Bronchial epithelial cell (primary cell): ENCODE results near the gene ATG5. TPM values are rescaled to one million over a fixed set of nuclear protein-coding genes. Genes with fewer than 3 reads are reported as not detected.

Experiments
- DNase-seq: peaks from one replicate; pipeline ENCODE4 v3.0.0-alpha.2; 2010; ENCODE audit warnings: low read depth
- FAIRE-seq: peaks from 2 replicates; lab custom pipeline; 2011; peaks lifted over from hg19 to GRCh38; lab: Jason Lieb, UNC
- H3K27me3 ChIP-seq: 2 replicates; pipeline ENCODE4 v1.5.1; 2011; ENCODE audit warnings: low read length; ENCODE audit not compliant: control insufficient read depth, insufficient read depth
- H3K36me3 ChIP-seq: 2 replicates; pipeline ENCODE4 v1.5.1; 2011; ENCODE audit warnings: low read length; ENCODE audit not compliant: control insufficient read depth, insufficient read depth
- H3K4me3 ChIP-seq: 2 replicates; pipeline ENCODE4 v1.5.1; 2011; ENCODE audit warnings: mild to moderate bottlenecking, low read depth, low read length, control low read depth
- CTCF ChIP-seq: IDR thresholded peaks from 2 replicates; pipeline ENCODE4 v1.5.1; 2011; ENCODE audit warnings: mild to moderate bottlenecking, moderate library complexity, low read length, control low read depth, inconsistent platforms; ENCODE audit not compliant: insufficient read depth, severe bottlenecking
- total RNA-seq: library from RNA; depleted of rRNA; stranded (reverse); fragments of >200 nt; gene quantifications from 2 replicates; pipeline ENCODE4 v1.2.1, GENCODE V29; 2014

The ATG5 gene
- total RNA-seq, 1 donor from 2014 or later: 56.6 TPM

- Histone ChIP-seq H3K4me3 (no peak overlapping the region), H3K36me3 (no peaks in the 10 kb centered on the region), H3K27me3 (no peaks in the 10 kb centered on the region)
- no peak for TF ChIP-seq CTCF
- DNase-seq: no peak
- no peak for FAIRE-seq
Measured at GRCh38 chr6:106160189-106160588, 165.4 kb downstream of the ATG5 start.

- peak; percentile 85 for DNase-seq
- no peak for FAIRE-seq
Measured at GRCh38 chr6:106159531-106159940, 166.0 kb downstream of the ATG5 start.

GRCh38 chr6:106158816-106159215 lies 166.7 kb downstream of the ATG5 start:
- DNase-seq: no peak
- no peak for FAIRE-seq
- no peak for TF ChIP-seq CTCF

More at GRCh38 chr6:106159531-106159940, 166.0 kb downstream of the ATG5 start:
- TF ChIP-seq CTCF: no peak
- Histone ChIP-seq H3K4me3 (no peak overlapping the region), H3K36me3 (no peaks in the 10 kb centered on the region), H3K27me3 (no peaks in the 10 kb centered on the region)

GRCh38 chr6:106156863-106157262 lies 168.7 kb downstream of the ATG5 start:
- H3K4me3 ChIP-seq: no peak overlapping the region
- TF ChIP-seq CTCF: no peak
- no peak for DNase-seq
- FAIRE-seq: peak; percentile 23
- no peaks in the 10 kb centered on the region for H3K36me3 ChIP-seq
- no peaks in the 10 kb centered on the region for H3K27me3 ChIP-seq

More at GRCh38 chr6:106158816-106159215, 166.7 kb downstream of the ATG5 start:
- no peaks in the 10 kb centered on the region for H3K36me3 ChIP-seq
- H3K4me3 ChIP-seq: no peak overlapping the region
- no peaks in the 10 kb centered on the region for H3K27me3 ChIP-seq

GRCh38 chr6:106156413-106156812 lies 169.1 kb downstream of the ATG5 start:
- no peak for TF ChIP-seq CTCF
- FAIRE-seq: no peak
- DNase-seq: no peak

GRCh38 chr6:106155219-106155830 lies 170.2 kb downstream of the ATG5 start:
- no peak for TF ChIP-seq CTCF
- H3K36me3 ChIP-seq: no peaks in the 10 kb centered on the region
- peak; percentile 60 for FAIRE-seq
- H3K4me3 ChIP-seq: no peak overlapping the region
- no peaks in the 10 kb centered on the region for H3K27me3 ChIP-seq
- no peak for DNase-seq

More at GRCh38 chr6:106156413-106156812, 169.1 kb downstream of the ATG5 start:
- no peaks in the 10 kb centered on the region for H3K36me3 ChIP-seq
- no peak overlapping the region for H3K4me3 ChIP-seq
- H3K27me3 ChIP-seq: no peaks in the 10 kb centered on the region
